DMS114 treated with DMSO at 0.1 percent for 48 hours (cell line): ENCODE results near the gene ADARB2.
"Not testable (repeated sequence)": the region's sequence is repeated elsewhere in the genome, so short reads cannot be mapped to it uniquely, and the experiment has no call there.

Source experiments
- DNase-seq: peaks from one replicate; lab custom pipeline; 2025; ENCODE audit not compliant: unreplicated experiment; lab: John Stamatoyannopoulos, UW

The ADARB2 gene

DNA sequence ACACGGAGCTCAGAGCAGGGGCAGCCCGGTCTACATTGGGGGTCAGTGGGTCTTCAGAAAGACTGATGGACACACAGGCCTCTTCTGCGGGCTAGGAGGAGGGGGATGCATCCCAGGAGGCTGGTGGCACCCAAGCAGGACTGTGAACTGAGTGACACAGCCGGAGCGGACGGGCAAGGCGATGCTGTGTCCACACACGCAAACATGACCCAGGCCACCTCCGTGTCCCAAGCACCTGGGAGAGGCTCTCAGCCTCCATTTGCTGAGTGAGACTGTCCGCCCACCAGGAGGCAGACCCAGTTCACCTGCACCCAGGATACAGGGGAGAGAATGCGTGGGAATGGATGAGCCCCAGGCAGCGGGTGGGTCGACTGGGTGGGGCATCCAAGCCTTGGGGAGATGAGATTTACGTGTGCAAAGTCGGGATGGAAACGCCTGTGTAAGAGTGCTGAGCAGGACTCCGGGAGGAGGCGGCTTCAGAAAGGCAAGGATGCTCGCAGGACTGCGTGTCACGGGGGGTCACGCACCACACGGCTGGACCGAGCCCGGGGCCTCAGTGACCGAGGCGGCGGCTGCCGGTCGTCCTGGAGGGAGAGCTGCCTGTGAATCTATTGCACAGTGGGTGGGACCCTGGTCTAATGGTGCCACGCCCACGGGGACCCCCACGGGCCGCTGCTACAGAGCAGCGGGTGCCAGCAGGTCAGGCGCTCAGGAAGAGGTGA lies 262.8 kb downstream of the ADARB2 start:
- no peak for DNase-seq

- no peak for DNase-seq
Observed at GRCh38 chr10:1473874-1474273, 263.5 kb downstream of the ADARB2 start.

DNA sequence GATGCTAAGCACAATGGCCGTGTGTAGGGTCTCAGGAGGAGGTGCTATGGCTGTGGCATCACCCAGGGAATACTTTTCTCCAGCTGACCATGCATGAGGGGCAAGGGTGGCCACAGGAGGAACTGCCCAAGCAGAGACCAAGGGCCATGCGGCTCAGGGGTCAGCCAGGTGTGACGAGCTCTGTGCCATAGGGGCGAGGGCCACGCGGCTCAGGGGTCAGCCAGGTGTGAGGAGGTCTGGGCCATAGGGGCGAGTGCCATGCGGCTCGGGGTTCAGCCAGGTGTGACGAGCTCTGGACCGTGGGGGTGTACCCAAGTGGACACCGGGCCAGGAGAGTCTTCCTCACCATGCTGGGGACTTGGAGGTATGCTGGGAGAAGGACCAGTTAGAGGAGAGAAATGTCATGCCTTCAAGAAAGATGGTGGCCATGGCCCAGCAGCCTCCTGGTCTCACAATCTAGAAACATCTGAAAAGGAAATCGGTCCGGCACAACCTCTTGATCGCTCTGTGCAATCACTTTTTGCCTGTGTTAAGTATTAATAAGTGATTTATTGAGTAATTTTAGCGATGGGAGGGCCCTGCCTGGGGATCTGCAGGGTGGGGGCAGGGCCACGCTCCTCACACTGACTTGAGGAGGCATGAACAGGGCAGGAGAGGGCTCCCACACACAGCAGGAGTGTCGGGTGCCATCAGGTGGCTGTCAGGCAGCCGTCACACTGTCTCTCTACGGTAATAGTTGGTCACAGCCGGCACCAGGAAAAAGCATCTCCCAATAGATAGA lies 265.0 kb downstream of the ADARB2 start:
- no peak for DNase-seq

- no peak for DNase-seq
Observed at GRCh38 chr10:1468811-1469210, 268.5 kb downstream of the ADARB2 start.

DNA sequence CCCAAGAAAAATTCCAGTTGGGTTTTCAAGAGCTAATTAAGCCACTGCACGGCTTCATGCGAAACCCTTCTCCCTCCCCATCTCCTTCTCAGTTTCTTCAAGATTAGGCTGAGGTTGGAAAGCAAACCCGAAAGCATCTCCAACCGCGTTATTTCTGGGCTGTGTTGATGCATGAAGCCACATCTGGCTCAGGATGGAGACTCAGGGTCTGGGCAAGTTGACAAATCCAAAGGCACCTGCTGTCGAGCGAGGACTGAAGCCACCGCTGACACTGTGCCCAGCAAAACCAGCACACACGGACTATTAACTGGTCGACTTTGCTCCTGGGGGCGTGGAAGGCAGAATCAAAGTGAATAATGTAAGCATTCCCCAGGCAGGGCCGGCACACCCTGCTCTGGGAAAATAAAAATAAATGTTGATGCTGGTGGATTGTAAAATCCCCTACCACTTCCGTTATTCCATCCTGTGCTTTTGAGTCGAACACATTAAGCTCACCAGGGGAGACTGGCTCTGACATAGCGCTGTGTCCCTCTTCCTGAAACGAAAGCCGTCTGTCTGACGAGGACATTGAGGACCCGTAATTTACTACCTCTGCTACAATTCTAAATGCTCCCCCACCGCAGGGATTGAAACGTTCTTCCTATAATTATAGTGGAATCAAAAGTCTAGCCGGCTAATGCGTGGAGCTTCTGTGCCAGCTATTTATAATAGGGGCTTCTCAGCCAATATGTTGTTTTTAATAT lies 269.8 kb downstream of the ADARB2 start:
- DNase-seq: no peak

- DNase-seq: no peak
Observed at GRCh38 chr10:1465993-1466764, 271.1 kb downstream of the ADARB2 start.

GRCh38 chr10:1465418-1465911 lies 271.9 kb downstream of the ADARB2 start:
- no peak for DNase-seq

- DNase-seq: no peak
Observed at GRCh38 chr10:1464881-1465417, 272.4 kb downstream of the ADARB2 start.

DNA sequence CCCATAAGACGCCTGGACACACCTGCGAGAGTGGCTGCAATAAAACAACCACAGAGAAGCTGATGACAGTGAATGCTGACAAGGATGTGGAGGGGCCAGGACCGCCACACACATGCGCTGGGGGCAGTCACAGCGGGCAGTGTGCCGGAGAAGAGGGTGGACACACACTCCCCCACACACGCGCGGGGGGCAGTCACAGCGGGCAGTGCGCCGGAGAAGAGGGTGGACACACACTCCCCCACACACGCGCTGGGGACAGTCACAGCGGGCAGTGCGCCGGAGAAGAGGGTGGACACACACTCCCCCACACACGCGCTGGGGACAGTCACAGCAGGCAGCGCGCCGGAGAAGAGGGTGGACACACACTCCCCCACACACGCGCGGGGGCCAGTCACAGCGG lies 273.4 kb downstream of the ADARB2 start:
- not testable (repeated sequence) for DNase-seq

DNA sequence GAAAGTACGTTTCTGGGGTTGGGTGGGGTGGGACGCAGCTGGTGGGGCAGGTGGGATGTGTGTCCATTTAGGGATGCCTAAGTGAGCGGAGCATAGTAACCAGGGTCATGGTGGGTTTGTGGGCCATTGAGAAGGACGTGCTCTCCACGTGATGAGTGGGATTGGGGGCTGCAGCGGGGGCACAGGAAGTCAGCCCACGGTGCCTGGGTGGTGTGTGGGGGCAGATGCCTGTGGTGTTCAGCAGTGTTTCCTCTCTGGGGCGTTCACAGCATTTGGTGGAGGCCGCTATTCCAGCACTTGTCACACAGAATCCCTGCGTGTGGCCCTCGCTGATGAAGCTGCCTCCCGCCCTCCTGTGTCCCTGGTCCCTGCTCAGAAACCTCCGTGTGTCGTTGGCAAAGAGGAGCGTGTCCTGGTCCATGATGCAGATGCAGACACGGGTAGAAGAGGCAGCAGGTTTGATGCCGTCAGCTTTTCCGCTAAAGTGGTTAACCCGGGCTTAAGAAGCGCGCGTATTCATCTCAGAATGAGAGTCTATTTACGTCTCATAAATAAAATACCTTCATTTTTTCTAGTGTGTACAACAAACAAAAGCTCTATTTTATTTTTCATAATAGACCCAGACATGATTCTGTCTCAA lies 274.2 kb downstream of the ADARB2 start:
- DNase-seq: no peak

DNA sequence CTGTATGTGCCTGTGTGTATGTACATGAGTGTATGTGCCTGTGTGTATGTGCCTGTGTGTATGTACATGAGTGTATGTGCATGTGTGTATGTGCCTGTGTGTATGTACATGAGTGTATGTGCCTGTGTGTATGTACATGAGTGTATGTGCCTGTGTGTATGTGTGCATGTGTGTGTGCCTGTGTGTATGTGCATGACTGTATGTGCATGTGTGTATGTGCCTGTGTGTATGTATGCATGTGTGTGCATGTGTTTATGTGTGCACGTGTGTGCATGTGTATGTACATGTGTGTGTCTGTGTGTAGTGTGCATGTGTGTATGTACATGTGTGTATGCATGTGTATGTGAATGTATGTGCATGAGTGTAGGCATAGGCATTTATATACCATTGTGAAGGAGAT lies 274.8 kb downstream of the ADARB2 start:
- no peak for DNase-seq

DNA sequence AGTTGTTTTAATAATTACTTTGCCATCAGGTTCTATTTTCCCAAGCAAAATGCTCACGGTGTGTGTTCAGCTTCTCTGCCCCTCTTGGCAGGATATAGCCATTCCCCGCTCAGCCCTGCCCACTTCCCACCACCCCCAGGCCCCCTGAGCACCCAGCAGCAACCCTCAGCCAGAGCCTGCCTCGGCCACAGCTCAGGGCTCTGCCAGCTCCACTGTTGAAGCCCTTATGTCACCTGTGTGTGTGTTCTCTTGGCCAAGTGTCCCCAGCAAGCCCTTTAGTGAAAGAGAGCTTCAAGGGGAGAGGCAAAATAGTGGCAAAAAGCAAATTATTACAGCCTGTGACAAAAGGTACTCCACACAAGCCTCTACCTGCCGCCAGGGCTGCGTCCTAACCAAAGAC lies 275.3 kb downstream of the ADARB2 start:
- no peak for DNase-seq

DNA sequence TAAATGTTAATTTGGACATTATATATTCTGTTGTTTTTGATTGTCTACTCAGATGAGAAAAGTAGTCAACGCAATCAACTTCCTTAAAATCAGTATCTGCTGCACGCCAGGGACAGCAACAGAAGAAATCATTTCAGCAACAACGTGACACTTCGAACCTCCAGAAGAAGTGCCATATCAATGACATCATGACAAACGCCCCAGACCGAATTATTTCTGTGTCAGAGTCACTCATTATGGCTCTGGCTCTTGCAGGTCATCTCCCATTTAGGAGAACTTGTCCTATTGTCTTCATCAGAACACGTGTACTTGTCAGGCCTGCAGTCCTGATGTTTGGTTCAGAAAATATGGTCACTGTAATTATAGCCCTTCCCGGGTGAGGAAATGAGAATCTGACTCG lies 276.3 kb downstream of the ADARB2 start:
- no peak for DNase-seq

- DNase-seq: not testable (repeated sequence)
Observed at GRCh38 chr10:1459664-1460063, 277.7 kb downstream of the ADARB2 start.

GRCh38 chr10:1454951-1455350 lies 282.4 kb downstream of the ADARB2 start:
- no peak for DNase-seq

DNA sequence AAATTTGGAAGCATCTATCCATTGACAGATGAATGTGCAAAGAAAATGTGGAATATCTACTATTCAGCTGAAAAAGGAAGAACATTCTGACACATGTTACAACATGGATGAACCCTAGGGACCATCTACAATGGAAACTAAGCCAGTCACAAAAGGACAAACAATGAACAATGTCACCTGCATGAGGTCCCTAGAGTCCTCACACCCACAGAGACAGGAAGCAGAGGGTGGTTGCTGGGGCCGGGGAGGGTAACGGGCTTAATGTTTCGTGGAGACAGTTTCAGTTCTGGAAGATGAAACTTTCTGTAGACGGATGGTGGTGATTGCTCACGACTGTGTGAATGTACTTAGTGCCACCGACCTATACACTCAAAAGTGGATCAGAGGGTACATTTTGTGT lies 282.9 kb downstream of the ADARB2 start:
- no peak for DNase-seq

GRCh38 chr10:1452777-1453176 lies 284.5 kb downstream of the ADARB2 start:
- DNase-seq: no peak

GRCh38 chr10:1451941-1452340 lies 285.4 kb downstream of the ADARB2 start:
- no peak for DNase-seq

DNA sequence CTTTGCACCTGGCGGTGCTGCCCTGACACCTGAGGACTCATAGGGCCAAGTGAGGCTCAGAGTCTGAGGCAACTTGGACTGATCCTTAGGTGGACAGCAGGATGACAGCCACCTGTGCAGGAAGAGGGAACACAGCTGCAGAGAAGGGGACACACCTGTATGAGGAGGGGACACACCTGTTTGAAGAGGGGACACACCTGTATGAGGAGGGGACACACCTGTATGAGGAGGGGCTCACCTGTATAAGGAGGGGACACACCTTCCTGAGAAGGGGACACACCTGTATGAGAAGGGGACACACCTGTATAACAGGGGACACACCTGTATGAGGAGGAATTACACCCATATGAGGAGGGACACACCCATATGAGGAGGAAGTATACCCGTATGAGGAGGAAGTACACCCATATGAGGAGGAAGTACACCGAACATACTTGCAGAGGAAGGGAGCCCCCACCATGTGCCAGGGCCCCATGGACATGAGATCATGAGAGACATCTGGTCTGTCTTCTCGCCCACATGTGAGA lies 285.9 kb downstream of the ADARB2 start:
- DNase-seq: no peak
